Cardiac fibroblast (primary cell): ENCODE measurements around the gene AKAP9.
A peak's percentile ranks its signal among the peaks of the same experiment; 100 is the strongest.
"Not testable (repeated sequence)": the region's sequence is repeated elsewhere in the genome, so short reads cannot be mapped to it uniquely, and the experiment has no call there.

Experiments used
- DNase-seq, 2 donors: peaks; one replicate each; pipeline versions ENCODE4 v3.0.0 to v3.0.0-alpha.2; 2010; ENCODE audit warnings: low read depth in 2 of 2
- H3K4me3 ChIP-seq, 2 donors: replicated peaks in 1 of 2; 1 replicate in 1 of 2; 2 replicates in 1 of 2; pipeline ENCODE4 v1.5.1; 2011; ENCODE audit warnings: low read depth in 2 of 2, low read length in 2 of 2, mild to moderate bottlenecking in 2 of 2, moderate library complexity in 1 of 2
- CTCF ChIP-seq: IDR thresholded peaks from one replicate; pipeline ENCODE4 v1.5.1; 2011; ENCODE audit warnings: low read depth, mild to moderate bottlenecking, low read length, inconsistent platforms

The AKAP9 gene

GRCh38 chr7:92100534-92100933 lies 159.9 kb downstream of the AKAP9 start:
- no peak for DNase-seq
- no peak overlapping the region for H3K4me3 ChIP-seq

GRCh38 chr7:92102862-92103261 lies 162.2 kb downstream of the AKAP9 start:
- not testable (repeated sequence) for H3K4me3 ChIP-seq
- peak in 1 of 2 donors; percentile 58 for DNase-seq

More at GRCh38 chr7:92100534-92100933, 159.9 kb downstream of the AKAP9 start:
- TF ChIP-seq CTCF, result no peak

- no peak for DNase-seq
- TF ChIP-seq CTCF, result no peak
- H3K4me3 ChIP-seq, result no peak overlapping the region
These were observed 168.2 kb downstream of the AKAP9 start for GRCh38 chr7:92108821-92109220.

- no peak overlapping the region for H3K4me3 ChIP-seq
- no peak for DNase-seq
- no peak for TF ChIP-seq CTCF
These were observed 170.2 kb downstream of the AKAP9 start for GRCh38 chr7:92110857-92111256.

- no peak overlapping the region for H3K4me3 ChIP-seq
- no peak for TF ChIP-seq CTCF
- DNase-seq, result no peak
These were observed 175.2 kb downstream of the AKAP9 start for GRCh38 chr7:92115821-92116220.

GRCh38 chr7:92116949-92117348 lies 176.3 kb downstream of the AKAP9 start:
- no peak for DNase-seq
- TF ChIP-seq CTCF, result no peak
- no peak overlapping the region for H3K4me3 ChIP-seq

- no peak overlapping the region for H3K4me3 ChIP-seq
- no peak for TF ChIP-seq CTCF
- peak in 1 of 2 donors; percentile 3 for DNase-seq
These were observed 178.6 kb downstream of the AKAP9 start for GRCh38 chr7:92119213-92119759.
